Measurements from ENCODE around the gene SPRR1A. TPM values are rescaled to one million over a fixed set of nuclear protein-coding genes. Genes with fewer than 3 reads are reported as not detected.
A peak's percentile ranks its signal among the peaks of the same experiment; 100 is the strongest.

Gene SPRR1A
- total RNA-seq, 1 donor from 2014 or later: not detected

GRCh38 chr1:153025797-153026196, 41.9 kb downstream of the SPRR1A start:
- no peak for ATAC-seq

DNA sequence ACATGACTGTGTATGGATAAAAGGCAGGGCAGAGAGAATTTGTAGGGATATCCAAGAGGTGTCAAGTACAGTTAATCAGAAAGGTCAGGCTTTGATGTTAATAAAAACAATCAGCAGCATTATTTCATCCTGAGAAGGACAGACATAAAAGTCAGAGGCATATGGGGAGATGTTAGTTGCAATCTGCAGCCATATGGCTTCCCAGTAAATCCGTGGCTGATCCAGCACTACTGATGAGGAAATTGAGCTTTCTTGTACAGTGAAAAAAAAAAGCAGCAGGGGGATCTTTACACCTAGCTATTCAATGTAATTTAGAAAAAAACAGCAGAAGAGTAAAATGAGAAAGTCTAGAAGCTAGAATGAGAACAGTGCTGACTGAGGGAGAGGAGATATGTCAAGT, 44.9 kb downstream of the SPRR1A start:
- no peak for DNase-seq (ENCODE audit: low spot score)
- no peak for ATAC-seq

More at GRCh38 chr1:153025797-153026196, 41.9 kb downstream of the SPRR1A start:
- no peak for DNase-seq (ENCODE audit: low spot score)

- no peak for DNase-seq (ENCODE audit: low spot score)
- no peak for ATAC-seq
These were observed 47.0 kb downstream of the SPRR1A start, which contains the start of gene SPRR1B for GRCh38 chr1:153030895-153031294. Gene SPRR1B (plus strand): TSS chr1:153031203. CDS start chr1:153032346, 1,143 bp downstream.

GRCh38 chr1:153032073-153032472, 48.2 kb downstream of the SPRR1A start:
- DNase-seq (ENCODE audit: low spot score): no peak
- no peak for ATAC-seq

GRCh38 chr1:153032677-153033308, 48.9 kb downstream of the SPRR1A start:
- no peak for DNase-seq (ENCODE audit: low spot score)
- peak; percentile 53 for ATAC-seq

- ATAC-seq: no peak
These were observed 51.3 kb downstream of the SPRR1A start for GRCh38 chr1:153035211-153035610.

More at GRCh38 chr1:153035211-153035610, 51.3 kb downstream of the SPRR1A start:
- DNase-seq (ENCODE audit: low spot score): no peak

Other genes with a start within 250 kb of the SPRR1A start
- gene KPRP, start 226.1 kb upstream of the SPRR1A start, total RNA-seq: not detected
- not detected for gene LCE1F, start 208.9 kb upstream of the SPRR1A start, total RNA-seq
- not detected for gene LCE1E, start 197.8 kb upstream of the SPRR1A start, total RNA-seq
- gene LCE1D, start 187.4 kb upstream of the SPRR1A start, total RNA-seq: not detected
- not detected for gene LCE1C, start 177.4 kb upstream of the SPRR1A start, total RNA-seq
- not detected for gene LCE1B, start 172.1 kb upstream of the SPRR1A start, total RNA-seq
- gene LCE1A, start 156.6 kb upstream of the SPRR1A start, total RNA-seq: not detected
- gene LCE6A, start 141.2 kb upstream of the SPRR1A start, total RNA-seq: not detected
- not detected for gene LCE7A, start 124.1 kb upstream of the SPRR1A start, total RNA-seq
- not detected for gene SMCP, start 105.8 kb upstream of the SPRR1A start, total RNA-seq
- gene IVL, start 75.5 kb upstream of the SPRR1A start, total RNA-seq: not detected
- not detected for gene SPRR5, start 36.9 kb upstream of the SPRR1A start, total RNA-seq
- gene SPRR4, start 13.4 kb upstream of the SPRR1A start, total RNA-seq: not detected
- gene SPRR3, start 17.7 kb downstream of the SPRR1A start, total RNA-seq: not detected
- not detected for gene SPRR1B, start 47.1 kb downstream of the SPRR1A start, total RNA-seq
- not detected for gene SPRR2D, start 57.0 kb downstream of the SPRR1A start, total RNA-seq
- not detected for gene SPRR2A, start 73.4 kb downstream of the SPRR1A start, total RNA-seq
- not detected for gene SPRR2B, start 87.5 kb downstream of the SPRR1A start, total RNA-seq
- gene SPRR2E, start 110.4 kb downstream of the SPRR1A start, total RNA-seq: not detected
- gene SPRR2F, start 129.4 kb downstream of the SPRR1A start, total RNA-seq: not detected
- gene SPRR2G, start 166.8 kb downstream of the SPRR1A start, total RNA-seq: not detected
- not detected for gene LELP1, start 219.3 kb downstream of the SPRR1A start, total RNA-seq
- gene PRR9, start 233.5 kb downstream of the SPRR1A start, total RNA-seq: not detected

Measured in left lobe of liver (tissue), 2 donors.